Stimulated activated CD4-positive, alpha-beta T cell treated with anti-CD3 and anti-CD28 coated beads, Interleukin-2, amount 100 ng/mL, for 48 hours (primary cell): ENCODE results near the gene RSPO3.
A peak's percentile ranks its signal among the peaks of the same experiment; 100 is the strongest.

ENCODE experiments used
- DNase-seq, 2 donors: peaks; one replicate each; pipeline ENCODE4 v3.0.0-alpha.2; 2020

Gene RSPO3

DNA sequence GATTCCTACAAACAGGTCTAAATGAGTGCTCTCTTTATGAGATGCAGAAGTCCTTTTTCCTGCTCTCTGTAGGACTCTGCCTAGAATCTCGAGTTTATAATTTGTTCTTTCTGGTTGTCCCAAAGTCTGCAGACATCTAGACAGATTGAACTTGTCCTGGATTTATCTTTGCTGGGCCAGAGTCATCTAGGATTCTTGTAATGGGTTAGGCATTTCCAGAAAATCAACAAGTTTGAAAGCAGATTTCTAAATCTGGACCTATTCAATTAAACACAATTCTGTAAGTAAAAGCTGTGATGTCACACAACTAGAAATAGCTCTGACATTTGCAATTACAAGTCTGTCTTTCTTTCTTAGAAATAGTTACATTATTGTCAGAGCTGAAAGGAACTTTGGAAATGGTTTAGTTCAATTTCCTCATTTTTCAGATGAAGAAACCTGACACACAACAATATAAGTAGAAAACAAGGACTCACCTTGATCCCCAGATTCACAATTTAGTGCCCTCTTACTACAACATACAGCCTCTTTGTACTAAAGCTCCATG lies 4.2 kb upstream of the RSPO3 start:
- DNase-seq = no peak

GRCh38 chr6:127115084-127115655 lies 3.3 kb upstream of the RSPO3 start:
- no peak for DNase-seq

- DNase-seq = no peak
These were observed 2.7 kb upstream of the RSPO3 start for GRCh38 chr6:127115746-127116145.

- DNase-seq = no peak
These were observed 533 bp upstream of the RSPO3 start for GRCh38 chr6:127117979-127118297.

GRCh38 chr6:127119102-127120022 lies 891 bp downstream of the RSPO3 start:
- peak; percentile 1 to 6 for DNase-seq

DNA sequence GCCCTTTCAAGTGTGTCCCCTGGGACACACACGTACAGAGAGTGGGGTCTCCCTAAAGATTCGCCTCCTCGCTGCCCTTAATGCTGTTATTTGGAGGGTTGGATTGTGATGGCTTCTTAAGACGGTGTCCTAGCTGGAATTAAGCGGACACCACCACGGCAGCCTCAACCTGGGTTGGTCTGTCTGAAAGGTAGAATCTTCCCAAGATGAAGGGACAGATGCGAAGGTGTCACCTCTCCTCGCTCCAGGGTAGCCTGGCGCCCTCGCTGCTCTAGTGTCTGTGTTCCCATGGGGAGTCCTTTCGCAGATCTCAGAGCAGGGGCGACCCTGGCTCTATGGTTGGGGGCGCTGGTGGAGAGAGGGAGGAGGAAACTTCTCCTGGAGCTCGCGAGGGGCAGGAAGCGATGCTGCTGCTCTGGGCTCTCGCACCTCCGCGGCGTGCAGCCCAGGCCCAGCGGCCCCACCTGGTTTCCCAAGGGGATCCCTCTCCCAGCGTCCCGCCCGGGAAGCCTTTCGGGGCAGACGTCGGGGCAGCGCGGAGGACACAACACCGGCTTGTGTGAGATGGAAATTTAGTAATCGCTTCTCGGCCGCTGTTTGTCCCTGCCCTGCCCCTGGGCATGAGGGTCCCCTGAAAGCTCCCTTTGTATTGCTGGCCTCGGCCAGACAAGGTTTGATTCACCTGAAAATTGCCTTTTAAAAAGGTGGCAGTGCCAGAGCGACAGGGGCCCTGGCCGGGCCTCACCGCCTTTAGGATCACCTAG lies 1.7 kb downstream of the RSPO3 start:
- DNase-seq = no peak

- peak; percentile 60 to 62 for DNase-seq
These were observed 2.5 kb downstream of the RSPO3 start for GRCh38 chr6:127120787-127121636.

GRCh38 chr6:127121637-127121960 lies 3.1 kb downstream of the RSPO3 start:
- DNase-seq = no peak

DNA sequence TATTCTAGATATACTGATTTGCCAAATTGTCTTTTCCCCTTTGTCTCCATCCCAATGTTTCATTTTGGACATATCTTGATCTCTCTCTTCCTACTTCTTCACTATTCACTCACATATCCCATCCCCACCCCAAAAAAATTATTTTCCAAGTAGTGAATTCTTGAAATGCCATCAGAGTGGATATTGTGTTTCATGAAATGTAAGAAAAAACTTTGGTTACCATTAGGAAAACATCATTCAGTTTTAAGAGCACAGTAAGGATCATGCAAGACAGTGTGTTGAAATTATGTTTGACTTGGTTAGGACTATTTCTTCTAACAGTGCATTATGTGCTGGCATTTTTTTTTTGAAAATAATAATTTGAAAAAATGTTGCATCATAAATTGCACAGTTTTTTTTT lies 5.7 kb downstream of the RSPO3 start:
- no peak for DNase-seq

DNA sequence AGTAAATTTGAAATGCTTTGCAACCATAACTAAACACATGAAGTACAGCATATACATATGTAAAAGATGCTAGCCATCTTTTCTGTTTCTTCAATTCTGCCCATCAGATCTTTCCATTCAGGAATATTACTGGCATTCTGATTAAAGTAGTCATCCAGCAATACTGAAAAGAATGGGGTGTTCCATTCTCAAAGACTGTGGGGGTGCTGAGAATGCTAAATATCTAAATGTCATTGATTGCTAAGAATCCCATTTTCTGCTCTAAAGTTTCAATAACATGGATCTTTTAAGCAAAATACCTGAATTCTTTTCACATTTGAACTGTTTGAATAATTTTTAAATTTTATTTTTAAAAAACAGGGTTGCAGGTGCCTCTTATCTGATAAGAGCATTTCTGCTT lies 6.2 kb downstream of the RSPO3 start:
- DNase-seq = no peak

GRCh38 chr6:127128066-127128465 lies 9.6 kb downstream of the RSPO3 start:
- DNase-seq = no peak

DNA sequence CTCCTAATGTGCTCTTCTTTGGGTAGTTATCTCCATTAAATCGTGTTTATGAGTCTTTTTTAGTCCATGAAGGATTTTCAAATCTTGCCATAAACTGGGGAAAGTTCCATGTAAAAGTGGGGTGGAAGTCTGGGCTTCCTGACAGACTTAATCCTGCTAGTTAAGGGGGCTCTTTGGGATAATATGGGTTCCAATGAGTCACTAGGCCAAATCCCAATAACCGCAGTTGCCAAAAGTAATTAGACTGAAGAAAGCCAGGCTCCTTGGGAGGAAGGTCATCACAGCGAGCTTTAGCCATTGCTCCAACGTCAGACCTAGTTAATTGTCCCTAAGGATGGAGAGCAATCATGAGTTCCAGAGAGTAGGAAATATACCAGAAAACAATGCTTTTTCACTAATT lies 10.8 kb downstream of the RSPO3 start:
- DNase-seq = no peak

GRCh38 chr6:127131275-127131674 lies 12.8 kb downstream of the RSPO3 start:
- DNase-seq = no peak

DNA sequence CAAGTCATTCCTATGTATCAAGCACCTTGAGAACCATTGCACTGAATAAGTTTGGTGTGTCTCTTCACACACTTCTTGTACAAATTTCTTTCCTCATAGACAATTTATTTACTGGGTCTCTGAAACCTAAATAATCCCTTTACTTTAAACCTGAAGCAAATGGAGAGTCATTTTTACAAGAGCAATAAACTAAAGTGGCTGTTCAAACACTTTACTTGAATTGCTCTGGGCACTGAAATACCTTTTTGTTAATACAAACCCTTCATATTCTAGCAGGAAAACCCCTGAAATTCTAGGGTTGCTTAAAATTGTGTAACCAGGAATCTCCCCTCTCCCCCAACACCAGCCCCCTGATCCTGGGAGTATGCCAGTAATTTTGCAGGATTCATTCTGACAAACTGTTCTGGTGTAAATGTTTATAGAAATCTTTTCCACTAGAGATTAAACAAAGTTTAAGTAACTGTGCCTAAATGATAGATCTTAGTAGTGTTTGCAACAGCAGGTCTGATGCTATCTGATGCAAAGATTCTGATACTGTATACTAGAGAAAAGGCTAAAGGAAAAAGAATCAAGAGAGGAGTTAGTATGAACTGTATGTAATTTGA lies 13.4 kb downstream of the RSPO3 start:
- no peak for DNase-seq

DNA sequence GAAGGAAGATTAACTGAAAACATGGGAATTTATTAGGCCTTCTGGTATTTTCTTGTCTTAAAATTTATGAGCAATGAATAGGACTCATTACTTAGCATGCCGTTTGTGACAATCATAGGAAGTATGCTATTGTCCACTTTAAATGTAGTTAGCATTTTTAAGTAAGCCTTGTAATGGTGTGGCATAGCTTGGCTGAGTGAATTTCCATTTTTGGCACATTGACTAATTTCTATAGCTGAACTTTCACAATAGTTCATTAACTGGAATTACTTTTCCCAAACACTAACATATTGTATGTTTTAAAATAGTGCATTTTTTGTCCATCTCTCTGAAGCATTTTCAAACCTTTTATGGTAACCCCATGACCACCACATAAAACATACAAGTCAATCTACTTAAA lies 15.7 kb downstream of the RSPO3 start:
- no peak for DNase-seq

- no peak for DNase-seq
These were observed 18.3 kb downstream of the RSPO3 start for GRCh38 chr6:127136786-127137185.

- no peak for DNase-seq
These were observed 28.5 kb downstream of the RSPO3 start for GRCh38 chr6:127146932-127147331.

GRCh38 chr6:127147534-127147933 lies 29.1 kb downstream of the RSPO3 start:
- DNase-seq = no peak

GRCh38 chr6:127148511-127148910 lies 30.0 kb downstream of the RSPO3 start:
- DNase-seq = no peak

DNA sequence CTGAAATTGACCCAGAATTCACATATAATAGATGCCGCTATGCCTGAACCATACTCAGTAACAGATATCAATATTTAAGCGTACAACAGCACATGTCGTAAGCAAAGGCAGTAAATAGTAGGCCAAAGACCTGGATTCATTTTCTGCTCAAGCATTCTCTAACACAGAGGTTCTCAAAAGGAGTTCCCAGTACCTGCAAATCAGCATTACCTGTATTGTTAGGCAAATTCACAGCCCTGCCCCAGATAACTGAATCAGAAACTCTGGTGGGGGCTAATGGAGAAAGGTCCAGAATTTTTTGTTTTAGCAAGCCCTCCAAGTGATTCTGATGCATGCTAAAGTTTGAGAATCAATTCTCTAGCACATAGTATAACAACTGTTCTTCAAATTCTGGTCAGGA lies 36.0 kb downstream of the RSPO3 start:
- no peak for DNase-seq

DNA sequence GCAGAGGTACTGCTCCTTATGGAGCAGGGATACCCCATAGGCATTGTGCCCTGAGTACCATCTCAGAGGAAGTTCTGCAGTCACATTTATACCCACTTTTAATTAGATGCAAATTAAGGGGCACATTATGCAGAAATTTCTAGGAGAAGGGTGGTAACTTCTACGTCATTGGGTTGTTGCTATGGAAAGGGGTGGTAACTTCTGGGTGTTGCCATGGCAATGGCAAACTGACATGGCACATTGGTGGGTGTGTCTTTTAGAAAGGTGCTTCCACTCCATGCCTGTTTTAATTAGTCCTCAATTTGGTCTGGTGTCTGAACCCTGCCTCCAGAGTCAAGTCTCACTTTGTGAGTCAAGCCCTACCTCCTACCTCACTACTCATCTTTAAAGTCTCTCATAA lies 42.0 kb downstream of the RSPO3 start:
- no peak for DNase-seq

- DNase-seq = no peak
These were observed 44.4 kb downstream of the RSPO3 start for GRCh38 chr6:127162836-127163235.
